CD4-positive, CD25-positive, alpha-beta regulatory T cell (primary cell): ENCODE data around the gene LPGAT1. TPM values are rescaled to one million over a fixed set of nuclear protein-coding genes. Genes with fewer than 3 reads are reported as not detected.

ENCODE experiments used
- ATAC-seq, 2 donors: fragments of 150-1000 bp; cut with Tn5 transposase; one replicate each; pipeline ENCODE4 v1.10.0; 2021; ENCODE audit warnings: low read depth in 2 of 2, moderate number of reproducible peaks in 2 of 2, moderate library complexity in 1 of 2
- DNase-seq, 3 donors: peaks; one replicate each; pipeline versions ENCODE4 v3.0.0 to v3.0.0-alpha.2; 2012 to 2022; ENCODE audit warnings: mixed read lengths in 1 of 3
- H3K27ac ChIP-seq: one replicate; pipeline ENCODE4 v1.7.0; 2013; ENCODE audit warnings: mild to moderate bottlenecking, low read length; ENCODE audit not compliant: insufficient read depth, poor library complexity, severe bottlenecking
- H3K27me3 ChIP-seq: one replicate; pipeline ENCODE4 v1.7.0; 2013; ENCODE audit warnings: low read length; ENCODE audit not compliant: control insufficient read depth, insufficient read depth
- H3K36me3 ChIP-seq: one replicate; pipeline ENCODE4 v1.7.0; 2013; ENCODE audit warnings: mild to moderate bottlenecking, low read length, moderate library complexity; ENCODE audit not compliant: control insufficient read depth, insufficient read depth
- H3K4me1 ChIP-seq: 2 replicates; pipeline ENCODE4 v1.7.0; 2013; ENCODE audit warnings: mild to moderate bottlenecking, low read length; ENCODE audit not compliant: insufficient read depth, control insufficient read depth, poor library complexity, severe bottlenecking
- H3K4me3 ChIP-seq: one replicate; pipeline ENCODE4 v1.7.0; 2013; ENCODE audit warnings: low read depth, mild to moderate bottlenecking, low read length, moderate library complexity
- H3K9me3 ChIP-seq, 2 experiments: 1 replicate in 1 of 2; 2 replicates in 1 of 2; pipeline ENCODE4 v1.7.0; 2013; ENCODE audit warnings: low read length in 2 of 2, mild to moderate bottlenecking in 1 of 2, moderate library complexity in 1 of 2; ENCODE audit not compliant: control insufficient read depth in 2 of 2
- H3K27ac Mint-ChIP-seq, 3 donors: one replicate each; pipeline ENCODE4 v1.8.0; 2020 to 2022; ENCODE audit warnings: mild to moderate bottlenecking in 3 of 3, mixed read lengths in 3 of 3, moderate library complexity in 2 of 3
- H3K27me3 Mint-ChIP-seq: one replicate; pipeline ENCODE4 v1.8.0; 2022; ENCODE audit warnings: mild to moderate bottlenecking, mixed read lengths
- H3K36me3 Mint-ChIP-seq: one replicate; pipeline ENCODE4 v1.8.0; 2020; ENCODE audit warnings: mixed read lengths
- H3K4me1 Mint-ChIP-seq, 4 donors: one replicate each; pipeline ENCODE4 v1.8.0; 2020 to 2022; ENCODE audit warnings: mixed read lengths in 4 of 4, mild to moderate bottlenecking in 1 of 4
- H3K4me3 Mint-ChIP-seq, 4 donors: one replicate each; pipeline ENCODE4 v1.8.0; 2020 to 2022; ENCODE audit warnings: mild to moderate bottlenecking in 4 of 4, mixed read lengths in 4 of 4, moderate library complexity in 3 of 4
- H3K9me3 Mint-ChIP-seq, 7 donors: one replicate each; pipeline ENCODE4 v1.8.0; 2020 to 2022; ENCODE audit warnings: mixed read lengths in 7 of 7, mild to moderate bottlenecking in 3 of 7, moderate library complexity in 2 of 7
- polyA plus RNA-seq, 4 donors: library from polyadenylated mRNA; unstranded; fragments of 300-500 nt; fragmentation: Illumina TruSeq; gene quantifications; one replicate each; pipeline ENCODE4 v1.2.3, GENCODE V29; 2021
- total RNA-seq: library from RNA; stranded (reverse); gene quantifications from one replicate; pipeline ENCODE4 v1.2.3, GENCODE V29; 2022

Gene LPGAT1
- total and polyA plus RNA-seq, 5 donors from 2014 or later, result 6.8 to 24.1 (median 7.8) TPM

DNA sequence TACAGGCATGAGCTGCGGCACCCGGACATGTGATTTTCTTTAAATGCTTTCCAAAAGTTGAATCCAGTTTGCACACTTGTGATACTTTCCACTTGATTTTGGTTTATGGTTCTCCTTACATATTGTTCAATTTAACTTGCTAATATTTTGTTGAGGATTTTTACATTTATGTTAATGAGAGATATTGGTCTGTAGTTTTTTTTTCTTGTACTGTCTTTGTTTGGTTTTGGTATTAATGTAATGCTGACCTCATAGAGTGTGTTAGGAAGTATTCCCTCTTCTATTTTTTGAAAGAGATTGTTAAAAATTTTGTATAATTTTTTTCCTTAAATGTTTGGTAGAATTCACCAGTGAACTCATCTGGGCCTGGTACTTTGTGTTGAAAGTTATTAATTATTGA is 34.6 kb upstream of the LPGAT1 start:
- H3K27me3 ChIP-seq, result peaks cover 6% of the 10 kb centered on the region
- no peaks in the 10 kb centered on the region for H3K36me3 ChIP-seq
- H3K27me3 Mint-ChIP-seq, result peaks cover 44% of the 10 kb centered on the region
- H3K36me3 Mint-ChIP-seq, result no peaks in the 10 kb centered on the region
- no peaks in the 10 kb centered on the region for H3K4me1 ChIP-seq
- DNase-seq (no peak), ATAC-seq (no peak)
- H3K9me3 ChIP-seq, result peaks cover 0 to 8% of the 10 kb centered on the region in 2 experiments
- no peak overlapping the region for H3K4me3 Mint-ChIP-seq
- H3K4me1 Mint-ChIP-seq, result no peaks in the 10 kb centered on the region
- no peak overlapping the region for H3K27ac ChIP-seq
- peaks cover 0 to 21% (median 7%) of the 10 kb centered on the region in 7 donors for H3K9me3 Mint-ChIP-seq
- H3K27ac Mint-ChIP-seq, result no peak overlapping the region
- H3K4me3 ChIP-seq, result no peak overlapping the region

DNA sequence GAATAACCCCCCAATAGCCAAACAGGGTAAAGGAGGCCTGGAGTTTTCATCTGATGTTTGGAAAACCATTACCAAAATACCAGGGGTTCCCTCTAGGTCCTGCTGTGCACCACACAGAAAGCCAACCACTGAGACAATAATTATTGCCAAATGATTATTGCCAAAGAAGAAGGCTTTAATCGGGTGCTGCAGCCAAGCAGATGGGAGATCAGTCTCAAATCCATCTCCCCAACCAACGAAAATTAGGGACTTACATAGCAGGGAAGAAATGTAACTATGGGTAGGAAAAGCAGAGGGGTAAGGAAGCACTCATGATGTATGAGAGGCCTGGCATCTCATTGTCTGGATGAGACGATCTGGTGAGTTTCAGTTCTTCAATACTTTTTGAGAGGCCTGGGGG is 28.8 kb upstream of the LPGAT1 start:
- no peak overlapping the region for H3K27ac Mint-ChIP-seq
- H3K27ac ChIP-seq, result no peak overlapping the region
- H3K36me3 ChIP-seq, result no peaks in the 10 kb centered on the region
- H3K4me3 ChIP-seq, result no peak overlapping the region
- H3K36me3 Mint-ChIP-seq, result no peaks in the 10 kb centered on the region
- no peaks in the 10 kb centered on the region for H3K27me3 ChIP-seq
- ATAC-seq (no peak), DNase-seq (no peak)
- peaks cover 21% of the 10 kb centered on the region for H3K27me3 Mint-ChIP-seq
- H3K4me3 Mint-ChIP-seq, result no peak overlapping the region
- H3K9me3 Mint-ChIP-seq, result peaks cover 0 to 14% (median 6%) of the 10 kb centered on the region in 7 donors
- peaks cover 7 to 13% of the 10 kb centered on the region in 2 experiments for H3K9me3 ChIP-seq
- no peaks in the 10 kb centered on the region for H3K4me1 Mint-ChIP-seq
- H3K4me1 ChIP-seq, result no peaks in the 10 kb centered on the region

DNA sequence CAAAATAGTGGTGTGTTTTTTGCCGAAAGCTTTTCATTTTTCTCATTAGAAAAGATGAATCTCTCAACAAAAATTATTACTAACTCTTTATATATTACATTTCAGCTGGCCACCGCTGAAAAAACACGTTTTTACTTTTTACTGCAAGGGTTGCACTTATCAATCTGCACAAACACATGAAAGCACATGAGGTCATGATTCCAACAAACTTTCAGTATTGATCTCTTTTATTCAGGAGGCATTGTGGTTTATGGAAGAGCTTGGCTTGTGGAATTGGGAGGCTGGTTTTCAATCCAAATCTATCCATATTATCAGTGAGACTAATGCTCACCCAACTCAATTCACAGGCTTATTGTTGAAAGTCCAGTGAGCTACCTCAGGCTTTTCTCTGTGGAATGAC is 20.6 kb upstream of the LPGAT1 start:
- Histone ChIP-seq H3K27ac (no peak overlapping the region), H3K27me3 (no peaks in the 10 kb centered on the region), H3K9me3 (no peaks in the 10 kb centered on the region), H3K4me1 (no peaks in the 10 kb centered on the region), H3K4me3 (no peak overlapping the region), H3K36me3 (no peaks in the 10 kb centered on the region)
- H3K4me1 Mint-ChIP-seq, result no peaks in the 10 kb centered on the region
- no peak for DNase-seq
- no peak overlapping the region for H3K4me3 Mint-ChIP-seq
- no peak for ATAC-seq
- H3K36me3 Mint-ChIP-seq, result no peaks in the 10 kb centered on the region
- H3K27ac Mint-ChIP-seq, result no peak overlapping the region
- H3K27me3 Mint-ChIP-seq, result peaks cover 11% of the 10 kb centered on the region
- H3K9me3 Mint-ChIP-seq, result peaks cover 0 to 2% (median 0%) of the 10 kb centered on the region in 7 donors

DNA sequence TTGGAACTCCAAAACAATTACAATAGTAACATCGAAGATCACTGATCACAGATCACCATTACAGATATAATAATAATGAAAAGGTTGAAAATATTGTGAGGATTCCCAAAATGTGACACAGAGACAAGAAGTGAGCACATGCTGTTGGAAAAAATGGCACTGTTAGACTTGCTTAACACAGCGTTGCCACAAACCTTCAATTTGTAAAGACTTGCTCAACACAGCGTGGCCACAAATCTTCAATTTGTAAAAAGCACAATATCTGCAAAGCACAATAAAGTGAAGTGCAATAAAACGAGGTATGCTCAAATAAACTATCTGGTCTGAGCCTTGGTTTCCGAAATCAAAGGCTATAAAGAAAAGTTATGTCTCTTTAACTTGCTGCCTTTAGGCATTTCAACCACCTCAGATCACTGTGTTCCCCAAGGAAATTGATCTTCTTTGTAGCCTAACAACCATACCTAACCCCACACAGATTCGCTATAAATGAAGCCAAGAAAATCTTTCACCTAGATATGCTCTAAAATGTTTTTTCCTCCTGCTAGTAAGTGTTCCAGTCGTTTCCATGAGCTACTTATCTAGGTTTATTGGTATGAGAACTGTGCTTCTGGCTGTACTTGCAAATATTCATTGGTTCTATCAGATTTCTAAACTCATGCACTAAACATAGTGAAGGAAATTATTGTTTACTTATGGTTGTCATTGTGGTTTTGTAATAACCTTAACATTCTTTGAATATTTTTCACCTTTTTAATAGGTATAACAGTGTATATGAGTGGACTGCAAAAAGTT is 13.1 kb upstream of the LPGAT1 start:
- Mint-ChIP-seq H3K36me3 (peaks cover 5% of the 10 kb centered on the region), H3K27me3 (peaks cover 10% of the 10 kb centered on the region), H3K9me3 (peaks cover 0 to 2% (median 0%) of the 10 kb centered on the region in 7 donors), H3K4me1 (peaks cover 11 to 22% (median 15%) of the 10 kb centered on the region in 4 donors), H3K27ac (peak overlapping the region; percentile 63 to 91 (median 79)), H3K4me3 (peak overlapping the region in 2 of 4 donors; percentile 26 to 45)
- no peak for DNase-seq
- no peak overlapping the region for H3K27ac ChIP-seq
- ATAC-seq, result no peak
- peak overlapping the region; percentile 33 for H3K4me3 ChIP-seq
- peaks cover 4% of the 10 kb centered on the region for H3K4me1 ChIP-seq
- H3K9me3 ChIP-seq, result no peaks in the 10 kb centered on the region
- no peaks in the 10 kb centered on the region for H3K27me3 ChIP-seq
- H3K36me3 ChIP-seq, result no peaks in the 10 kb centered on the region

DNA sequence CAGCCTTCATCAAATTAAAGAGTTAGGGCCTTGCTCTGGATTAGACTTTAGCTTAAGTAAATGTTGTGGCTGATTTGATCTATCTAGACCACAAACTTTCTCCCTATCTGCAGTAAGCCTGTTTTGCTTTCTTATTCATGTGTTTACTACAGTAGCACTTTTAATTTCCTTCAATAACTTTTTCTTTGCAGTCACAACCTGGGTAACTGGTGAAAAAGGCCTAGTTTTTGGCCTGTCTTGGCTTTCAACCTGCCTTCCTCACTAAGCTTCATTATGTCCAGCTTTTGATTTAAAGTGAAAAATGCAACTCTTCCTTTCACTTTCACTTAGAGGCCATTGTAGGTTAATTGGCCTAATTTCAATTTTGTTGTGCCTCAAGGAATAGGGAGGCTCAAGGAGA is 12.5 kb upstream of the LPGAT1 start:
- peaks cover 0 to 2% (median 0%) of the 10 kb centered on the region in 7 donors for H3K9me3 Mint-ChIP-seq

DNA sequence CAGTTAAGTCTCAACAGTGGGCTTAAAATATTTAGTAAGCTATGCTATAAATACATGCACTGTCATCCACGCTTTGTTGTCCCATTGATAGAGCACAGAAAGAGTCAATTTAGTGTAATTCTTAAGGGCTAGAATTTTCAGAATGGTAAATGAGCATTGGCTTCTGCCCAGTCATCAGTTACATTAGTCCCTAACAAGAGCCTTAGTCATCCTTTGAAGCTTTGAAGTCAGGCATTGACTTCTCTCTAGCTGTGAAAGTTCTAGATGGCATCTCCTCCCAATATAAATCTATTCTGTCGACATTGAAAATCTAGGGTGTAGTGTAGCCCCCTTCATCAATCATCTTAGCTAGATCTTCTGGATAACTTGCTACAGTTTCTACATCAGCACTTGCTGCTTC is 12.0 kb upstream of the LPGAT1 start:
- no peak for DNase-seq
- Histone ChIP-seq H3K27ac (no peak overlapping the region), H3K4me3 (peak overlapping the region; percentile 33), H3K4me1 (peaks cover 4% of the 10 kb centered on the region), H3K9me3 (no peaks in the 10 kb centered on the region), H3K36me3 (no peaks in the 10 kb centered on the region), H3K27me3 (no peaks in the 10 kb centered on the region)
- H3K36me3 Mint-ChIP-seq, result peaks cover 5% of the 10 kb centered on the region
- H3K27ac Mint-ChIP-seq, result peak overlapping the region; percentile 63 to 91 (median 79)
- H3K4me3 Mint-ChIP-seq, result peak overlapping the region in 1 of 4 donors; percentile 45
- H3K27me3 Mint-ChIP-seq, result peaks cover 13% of the 10 kb centered on the region
- H3K9me3 Mint-ChIP-seq, result peaks cover 0 to 2% (median 0%) of the 10 kb centered on the region in 7 donors
- H3K4me1 Mint-ChIP-seq, result peaks cover 11 to 22% (median 15%) of the 10 kb centered on the region in 4 donors
- ATAC-seq, result no peak

More for the DNA sequence above, 12.5 kb upstream of the LPGAT1 start:
- peaks cover 13% of the 10 kb centered on the region for H3K27me3 Mint-ChIP-seq
- Histone ChIP-seq H3K27ac (no peak overlapping the region), H3K27me3 (no peaks in the 10 kb centered on the region), H3K4me3 (peak overlapping the region; percentile 33), H3K36me3 (no peaks in the 10 kb centered on the region), H3K9me3 (no peaks in the 10 kb centered on the region), H3K4me1 (peaks cover 4% of the 10 kb centered on the region)
- peaks cover 5% of the 10 kb centered on the region for H3K36me3 Mint-ChIP-seq
- ATAC-seq, result peak in 1 of 2 donors; percentile 25
- H3K4me1 Mint-ChIP-seq, result peaks cover 11 to 22% (median 15%) of the 10 kb centered on the region in 4 donors
- peak overlapping the region; percentile 63 to 91 (median 79) for H3K27ac Mint-ChIP-seq
- peak overlapping the region in 3 of 4 donors; percentile 16 to 45 (median 24) for H3K4me3 Mint-ChIP-seq
- DNase-seq, result peak in 1 of 3 donors; percentile 51

DNA sequence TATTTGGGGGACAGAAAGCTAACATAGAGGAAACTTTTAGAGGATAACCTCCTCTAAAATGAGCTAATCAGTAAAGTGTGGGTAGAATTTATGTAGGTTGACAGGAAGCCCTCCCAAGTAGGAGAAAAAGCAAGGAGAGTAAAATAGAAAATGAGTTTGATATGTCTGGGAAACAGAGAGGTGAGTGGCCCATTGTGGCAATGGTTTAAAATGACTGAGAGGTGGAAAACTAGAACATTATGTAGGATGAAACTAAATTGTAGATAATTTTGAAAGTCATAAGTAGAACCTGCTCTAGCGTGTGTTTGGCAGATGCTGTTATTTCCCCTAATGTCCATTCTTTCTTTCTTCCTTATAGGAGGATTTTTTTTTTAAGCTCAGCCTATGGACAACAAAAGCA is 8.5 kb upstream of the LPGAT1 start:
- Histone ChIP-seq H3K9me3 (no peaks in the 10 kb centered on the region), H3K27me3 (no peaks in the 10 kb centered on the region), H3K36me3 (no peaks in the 10 kb centered on the region), H3K4me1 (peaks cover 7% of the 10 kb centered on the region), H3K4me3 (no peak overlapping the region), H3K27ac (no peak overlapping the region)
- DNase-seq (no peak), ATAC-seq (no peak)
- H3K9me3 Mint-ChIP-seq, result peaks cover 0 to 2% (median 0%) of the 10 kb centered on the region in 7 donors
- H3K36me3 Mint-ChIP-seq, result peaks cover 5% of the 10 kb centered on the region
- peaks cover 11 to 27% (median 17%) of the 10 kb centered on the region in 4 donors for H3K4me1 Mint-ChIP-seq
- peaks cover 13% of the 10 kb centered on the region for H3K27me3 Mint-ChIP-seq
- H3K4me3 Mint-ChIP-seq, result no peak overlapping the region
- no peak overlapping the region for H3K27ac Mint-ChIP-seq
